GM23338 (cell line): ENCODE measurements around the gene UBE2Q2. TPM values are rescaled to one million over a fixed set of nuclear protein-coding genes. Genes with fewer than 3 reads are reported as not detected.

ENCODE experiments used
- ATAC-seq: fragments of 200-7000 bp; cut with Tn5 transposase; 3 replicates; pipeline ENCODE4 v1.9.1; 2020
- DNase-seq: peaks from one replicate; pipeline ENCODE4 v3.0.0-alpha.2; 2015; ENCODE audit warnings: low spot score
- H2AFZ ChIP-seq: fragments of 200-600 bp; sonication (generic); 2 replicates; pipeline ENCODE4 v1.8.0; 2016; ENCODE audit warnings: antibody characterized with exemption, mild to moderate bottlenecking, moderate library complexity
- H3F3A ChIP-seq: fragments of 200-600 bp; sonication (generic); replicated peaks from 2 replicates; pipeline ENCODE4 v1.8.0; 2017; ENCODE audit warnings: antibody characterized with exemption, mixed run types, low read depth
- H3K27ac ChIP-seq: fragments of 200-600 bp; sonication (generic); 2 replicates; pipeline ENCODE4 v1.6.1; 2016; ENCODE audit warnings: low read depth
- H3K27me3 ChIP-seq: fragments of 200-600 bp; sonication (generic); 2 replicates; pipeline ENCODE4 v1.8.0; 2016; ENCODE audit warnings: mild to moderate bottlenecking, mixed run types, moderate library complexity; ENCODE audit not compliant: insufficient read depth
- H3K36me3 ChIP-seq: fragments of 200-600 bp; sonication (generic); 2 replicates; pipeline ENCODE4 v1.8.0; 2016; ENCODE audit warnings: mild to moderate bottlenecking; ENCODE audit not compliant: insufficient read depth
- H3K4me1 ChIP-seq: fragments of 200-600 bp; sonication (generic); 2 replicates; pipeline ENCODE4 v1.8.0; 2016; ENCODE audit warnings: mild to moderate bottlenecking, moderate library complexity; ENCODE audit not compliant: insufficient read depth
- H3K4me2 ChIP-seq: fragments of 200-600 bp; sonication (generic); 2 replicates; pipeline ENCODE4 v1.7.1; 2017; ENCODE audit warnings: mixed run types
- H3K4me3 ChIP-seq: fragments of 200-600 bp; sonication (generic); 2 replicates; pipeline ENCODE4 v1.6.1; 2016; ENCODE audit warnings: mixed run types
- H3K79me2 ChIP-seq: fragments of 200-600 bp; sonication (generic); replicated peaks from 2 replicates; pipeline ENCODE4 v1.8.0; 2017; ENCODE audit warnings: mild to moderate bottlenecking; ENCODE audit not compliant: insufficient read depth
- H3K9me2 ChIP-seq: fragments of 200-600 bp; sonication (generic); 2 replicates; pipeline ENCODE4 v1.8.0; 2017; ENCODE audit not compliant: insufficient read depth
- H4K20me1 ChIP-seq: fragments of 200-600 bp; sonication (generic); replicated peaks from 2 replicates; pipeline ENCODE4 v1.8.0; 2017; ENCODE audit warnings: mild to moderate bottlenecking; ENCODE audit not compliant: insufficient read depth
- H3K27ac Mint-ChIP-seq: 2 replicates; pipeline ENCODE4 v1.8.0; 2020; ENCODE audit warnings: inconsistent platforms, mild to moderate bottlenecking, moderate library complexity, mixed read lengths
- H3K27me3 Mint-ChIP-seq: 3 replicates; pipeline ENCODE4 v1.8.0; 2022; ENCODE audit warnings: low read depth, mild to moderate bottlenecking, moderate library complexity, mixed read lengths, inconsistent platforms; ENCODE audit not compliant: insufficient read depth, poor library complexity
- H3K36me3 Mint-ChIP-seq: 3 replicates; pipeline ENCODE4 v1.8.0; 2021; ENCODE audit warnings: low read depth, mild to moderate bottlenecking, inconsistent platforms, moderate library complexity, mixed read lengths
- H3K4me1 Mint-ChIP-seq: 3 replicates; pipeline ENCODE4 v1.8.0; 2020; ENCODE audit warnings: mild to moderate bottlenecking, inconsistent platforms, mixed read lengths
- H3K4me3 Mint-ChIP-seq: 3 replicates; pipeline ENCODE4 v1.8.0; 2021; ENCODE audit warnings: moderate library complexity, mild to moderate bottlenecking, inconsistent platforms, mixed read lengths
- H3K9me3 Mint-ChIP-seq: 3 replicates; pipeline ENCODE4 v1.8.0; 2020; ENCODE audit warnings: moderate library complexity, mild to moderate bottlenecking, inconsistent platforms, mixed read lengths
- CREB1 ChIP-seq: fragments of 250-450 bp; sonication (Bioruptor Pico); IDR thresholded peaks from 2 replicates; pipeline ENCODE4 v1.5.0; 2020; ENCODE audit warnings: low read depth, mild to moderate bottlenecking, moderate library complexity
- EZH2 ChIP-seq: fragments of 200-600 bp; sonication (generic); IDR thresholded peaks from one replicate; pipeline ENCODE4 v1.8.0; 2017; ENCODE audit warnings: antibody characterized with exemption, mild to moderate bottlenecking, low read depth; ENCODE audit not compliant: unreplicated experiment
- EZH2phosphoT487 ChIP-seq: fragments of 200-600 bp; sonication (generic); IDR thresholded peaks from one replicate; pipeline ENCODE4 v1.8.1; 2018; ENCODE audit warnings: antibody characterized with exemption; ENCODE audit not compliant: unreplicated experiment
- JUNB ChIP-seq: IDR thresholded peaks from one replicate; pipeline ENCODE4 v1.6.1; 2016; ENCODE audit warnings: antibody characterized with exemption; ENCODE audit not compliant: unreplicated experiment
- NANOG ChIP-seq: IDR thresholded peaks from 2 replicates; pipeline ENCODE4 v1.6.1; 2016; ENCODE audit warnings: antibody characterized with exemption, borderline replicate concordance
- POLR2AphosphoS5 ChIP-seq: IDR thresholded peaks from 2 replicates; pipeline ENCODE4 v1.6.1; 2016; ENCODE audit warnings: antibody characterized with exemption, low read depth
- REST ChIP-seq: IDR thresholded peaks from one replicate; pipeline ENCODE4 v1.6.1; 2018; ENCODE audit warnings: antibody characterized with exemption; ENCODE audit not compliant: unreplicated experiment
- STAT1 ChIP-seq: IDR thresholded peaks from one replicate; pipeline ENCODE4 v1.6.1; 2016; ENCODE audit warnings: antibody characterized with exemption; ENCODE audit not compliant: unreplicated experiment
- ZNF114 ChIP-seq: fragments of 250-450 bp; sonication (Bioruptor Pico); IDR thresholded peaks from 2 replicates; pipeline ENCODE4 v1.5.0; 2020; ENCODE audit warnings: mild to moderate bottlenecking, moderate library complexity
- ZNF331 ChIP-seq: fragments of 250-450 bp; sonication (Bioruptor Pico); IDR thresholded peaks from 2 replicates; pipeline ENCODE4 v1.5.0; 2020; ENCODE audit warnings: low read depth, mild to moderate bottlenecking, moderate library complexity
- ZNF462 ChIP-seq: fragments of 250-450 bp; sonication (Bioruptor Pico); IDR thresholded peaks from 2 replicates; pipeline ENCODE4 v1.5.0; 2020; ENCODE audit warnings: mild to moderate bottlenecking, moderate library complexity
- polyA plus RNA-seq: library from polyadenylated mRNA; unstranded; fragments of >200 nt; fragmentation: Nextera tagmentation; extraction: Ambion mirVana; gene quantifications from 2 replicates; pipeline ENCODE4 v1.2.1, GENCODE V29; 2016
- total RNA-seq: library from RNA; depleted of rRNA; stranded (reverse); fragments of >200 nt; shearing (Covaris generic); gene quantifications from 2 replicates; pipeline ENCODE4 v1.2.3, GENCODE V29; 2014
- TF ChIP-seq, protein P1 (sequence below): IDR thresholded peaks from 2 replicates; pipeline ENCODE4 v1.6.1; 2016; ENCODE audit warnings: antibody characterized with exemption
- TF ChIP-seq, protein P2 (sequence below), 2 experiments: fragments of 200-600 bp in 1 of 2; sonication (generic) in 1 of 2; conservative IDR thresholded peaks; 2 replicates each; pipeline versions ENCODE4 v1.5.1 to v1.6.1; 2016 to 2017; ENCODE audit warnings: antibody characterized with exemption in 2 of 2, low read depth in 2 of 2, mild to moderate bottlenecking in 2 of 2, moderate library complexity in 1 of 2

The UBE2Q2 gene
- total and polyA plus RNA-seq, 2 experiments from 2014 or later, result 23.7 to 29.3 TPM

DNA sequence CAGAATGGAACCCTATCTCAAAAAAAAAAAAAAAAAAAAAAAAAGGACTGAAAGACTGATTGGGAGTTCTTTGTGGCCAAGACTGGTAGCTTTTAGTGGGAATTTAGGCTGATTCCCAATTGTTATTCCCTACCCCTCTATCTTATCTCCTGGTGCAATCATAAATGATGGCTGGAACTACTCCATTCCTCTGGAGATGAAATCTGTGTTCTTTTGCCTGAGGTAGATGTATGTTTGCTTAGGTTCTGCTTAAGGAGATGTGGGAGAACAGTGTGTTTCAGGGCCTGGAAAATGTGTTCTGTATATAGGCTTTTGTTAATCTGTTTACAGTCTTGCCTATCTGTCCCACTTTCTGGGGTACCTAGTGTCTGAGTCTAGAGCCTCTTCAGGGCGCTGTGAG lies 19.5 kb downstream of the UBE2Q2 start:
- no peak for DNase-seq
- H3K27ac Mint-ChIP-seq, result 0 out of 2 replicates have a peak overlapping the region, but pooled peaks have one; percentile 19
- peaks cover 2% of the 10 kb centered on the region for H3K27me3 Mint-ChIP-seq
- H3K27ac ChIP-seq, result no peak overlapping the region
- peaks cover 20% of the 10 kb centered on the region for H3K36me3 Mint-ChIP-seq
- ATAC-seq, result no peak
- H3K9me3 Mint-ChIP-seq, result no peaks in the 10 kb centered on the region
- H3F3A ChIP-seq, result no peaks in the 10 kb centered on the region
- H3K4me1 ChIP-seq, result peaks cover 24% of the 10 kb centered on the region
- no peaks in the 10 kb centered on the region for H3K27me3 ChIP-seq
- H2AFZ ChIP-seq, result no peak overlapping the region
- 0 out of 2 replicates have a peak, but pooled peaks cover under 1% of the 10 kb centered on the region for H4K20me1 ChIP-seq
- TF ChIP-seq REST (no peak), ZNF462 (CRISPR knock-in tag) (no peak), CREB1 (CRISPR knock-in tag) (no peak), NANOG (no peak), EZH2 (no peak), POLR2AphosphoS5 (no peak), EZH2phosphoT487 (no peak), JUNB (no peak), ZNF114 (no peak), STAT1 (no peak), ZNF331 (no peak)
- TF ChIP-seq, protein P1, sequence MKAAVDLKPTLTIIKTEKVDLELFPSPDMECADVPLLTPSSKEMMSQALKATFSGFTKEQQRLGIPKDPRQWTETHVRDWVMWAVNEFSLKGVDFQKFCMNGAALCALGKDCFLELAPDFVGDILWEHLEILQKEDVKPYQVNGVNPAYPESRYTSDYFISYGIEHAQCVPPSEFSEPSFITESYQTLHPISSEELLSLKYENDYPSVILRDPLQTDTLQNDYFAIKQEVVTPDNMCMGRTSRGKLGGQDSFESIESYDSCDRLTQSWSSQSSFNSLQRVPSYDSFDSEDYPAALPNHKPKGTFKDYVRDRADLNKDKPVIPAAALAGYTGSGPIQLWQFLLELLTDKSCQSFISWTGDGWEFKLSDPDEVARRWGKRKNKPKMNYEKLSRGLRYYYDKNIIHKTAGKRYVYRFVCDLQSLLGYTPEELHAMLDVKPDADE, result no peak
- TF ChIP-seq, protein P2, sequence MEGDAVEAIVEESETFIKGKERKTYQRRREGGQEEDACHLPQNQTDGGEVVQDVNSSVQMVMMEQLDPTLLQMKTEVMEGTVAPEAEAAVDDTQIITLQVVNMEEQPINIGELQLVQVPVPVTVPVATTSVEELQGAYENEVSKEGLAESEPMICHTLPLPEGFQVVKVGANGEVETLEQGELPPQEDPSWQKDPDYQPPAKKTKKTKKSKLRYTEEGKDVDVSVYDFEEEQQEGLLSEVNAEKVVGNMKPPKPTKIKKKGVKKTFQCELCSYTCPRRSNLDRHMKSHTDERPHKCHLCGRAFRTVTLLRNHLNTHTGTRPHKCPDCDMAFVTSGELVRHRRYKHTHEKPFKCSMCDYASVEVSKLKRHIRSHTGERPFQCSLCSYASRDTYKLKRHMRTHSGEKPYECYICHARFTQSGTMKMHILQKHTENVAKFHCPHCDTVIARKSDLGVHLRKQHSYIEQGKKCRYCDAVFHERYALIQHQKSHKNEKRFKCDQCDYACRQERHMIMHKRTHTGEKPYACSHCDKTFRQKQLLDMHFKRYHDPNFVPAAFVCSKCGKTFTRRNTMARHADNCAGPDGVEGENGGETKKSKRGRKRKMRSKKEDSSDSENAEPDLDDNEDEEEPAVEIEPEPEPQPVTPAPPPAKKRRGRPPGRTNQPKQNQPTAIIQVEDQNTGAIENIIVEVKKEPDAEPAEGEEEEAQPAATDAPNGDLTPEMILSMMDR (conservative IDR thresholded peaks at IDR 0.05; ENCODE audit: low read depth in 2 of 2), result no peak
- H3K36me3 ChIP-seq, result no peaks in the 10 kb centered on the region; the same call in 1 of the 2 replicates
- no peak overlapping the region for H3K4me3 Mint-ChIP-seq
- H3K4me3 ChIP-seq, result no peak overlapping the region
- peaks cover 92% of the 10 kb centered on the region for H3K79me2 ChIP-seq
- no peak overlapping the region for H3K4me2 ChIP-seq
- H3K9me2 ChIP-seq, result no peaks in the 10 kb centered on the region
- H3K4me1 Mint-ChIP-seq, result peaks cover 40% of the 10 kb centered on the region
